AG09309 (cell line): ENCODE results near the gene CCDC88A.
"Not testable (repeated sequence)": the region's sequence is repeated elsewhere in the genome, so short reads cannot be mapped to it uniquely, and the experiment has no call there.

ENCODE experiments used
- DNase-seq: peaks from one replicate; pipeline ENCODE4 v3.0.0-alpha.2; 2010; ENCODE audit warnings: low read depth
- H3K4me3 ChIP-seq: 2 replicates; pipeline ENCODE4 v1.5.1; 2011; ENCODE audit warnings: mild to moderate bottlenecking, low read depth, low read length, moderate library complexity; ENCODE audit not compliant: control insufficient read depth
- CTCF ChIP-seq: IDR thresholded peaks from 2 replicates; pipeline ENCODE4 v1.5.1; 2011; ENCODE audit warnings: mild to moderate bottlenecking, low read depth, low read length, inconsistent platforms; ENCODE audit not compliant: insufficient read depth, control insufficient read depth; ENCODE audit errors: missing control alignments

The CCDC88A gene

GRCh38 chr2:55363636-55364035, 56.0 kb downstream of the CCDC88A start:
- H3K4me3 ChIP-seq: no peak overlapping the region
- DNase-seq: no peak
- no peak for TF ChIP-seq CTCF

DNA sequence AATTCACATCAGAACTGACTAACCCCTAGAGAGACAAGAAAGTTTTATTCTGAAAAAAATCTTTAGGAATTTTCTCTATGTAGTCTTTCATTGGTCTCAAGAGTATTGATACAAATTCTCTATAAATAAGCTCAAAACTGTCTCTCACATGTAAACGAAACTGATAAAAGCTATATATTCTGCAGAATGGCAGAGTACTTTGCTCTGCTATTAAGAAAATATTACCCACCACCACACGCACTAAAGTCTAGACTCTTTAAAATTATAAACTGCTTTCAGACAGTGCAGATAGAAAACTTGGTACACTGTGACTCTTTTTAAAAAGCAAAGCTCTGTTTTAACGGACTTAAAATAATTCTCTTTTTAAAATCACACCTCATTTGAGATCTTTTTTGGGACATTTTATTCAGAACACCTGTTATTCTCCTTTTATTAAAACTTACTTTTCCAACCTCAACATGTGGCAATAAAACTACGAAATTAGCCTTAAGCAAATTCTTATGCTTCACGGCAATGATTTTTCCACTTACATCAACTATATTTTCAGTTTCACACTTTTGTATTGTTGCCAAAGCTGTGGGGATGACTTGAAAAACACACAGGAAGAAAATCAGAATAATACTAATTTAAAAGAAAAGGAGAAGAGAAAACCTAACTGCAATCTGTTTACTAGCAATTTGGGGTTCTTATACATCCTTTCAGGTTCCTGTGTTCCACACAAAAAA, 58.0 kb downstream of the CCDC88A start:
- DNase-seq: no peak
- H3K4me3 ChIP-seq: no peak overlapping the region
- TF ChIP-seq CTCF: no peak

GRCh38 chr2:55358451-55358850, 61.2 kb downstream of the CCDC88A start:
- no peak overlapping the region for H3K4me3 ChIP-seq
- no peak for TF ChIP-seq CTCF
- DNase-seq: no peak

- DNase-seq: peak; percentile 18
- no peak for TF ChIP-seq CTCF
- H3K4me3 ChIP-seq: no peak overlapping the region
Measured at GRCh38 chr2:55357927-55358326, 61.7 kb downstream of the CCDC88A start.

DNA sequence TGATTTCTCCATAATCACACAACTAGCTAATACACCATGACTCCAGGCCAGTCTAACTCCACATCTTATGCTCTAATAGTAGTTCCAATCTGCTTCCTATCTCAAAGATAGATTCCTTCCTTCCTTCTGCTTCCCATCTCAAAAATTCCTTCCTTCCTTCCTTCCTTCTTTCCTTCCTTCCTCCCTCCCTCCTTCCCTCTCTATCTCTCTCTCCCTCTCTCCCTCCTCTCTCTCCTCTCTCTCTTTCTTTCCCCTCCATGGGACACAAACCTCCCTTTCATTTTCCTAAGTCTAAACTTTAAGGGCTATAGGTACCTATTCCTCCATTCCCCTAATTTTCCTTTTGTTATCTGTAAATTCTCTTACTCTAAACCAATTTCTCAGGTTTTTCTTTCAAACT, 62.5 kb downstream of the CCDC88A start:
- no peak for TF ChIP-seq CTCF
- H3K4me3 ChIP-seq: no peak overlapping the region
- DNase-seq: no peak

- not testable (repeated sequence) for DNase-seq, H3K4me3 ChIP-seq
Measured at GRCh38 chr2:55356136-55356535, 63.5 kb downstream of the CCDC88A start.

GRCh38 chr2:55355451-55355850, 64.2 kb downstream of the CCDC88A start:
- no peak for TF ChIP-seq CTCF
- no peak overlapping the region for H3K4me3 ChIP-seq
- no peak for DNase-seq
